Activated CD4-positive, alpha-beta T cell treated with anti-CD3 and anti-CD28 coated beads, Interleukin-2, amount 50 U/mL, for 24 hours (primary cell): ENCODE measurements around the gene FRMPD1.

Experiments
- DNase-seq, 2 donors: peaks; one replicate each; pipeline ENCODE4 v3.0.0-alpha.2; 2020; ENCODE audit warnings: low read depth in 1 of 2, low spot score in 1 of 2

Gene FRMPD1

DNA sequence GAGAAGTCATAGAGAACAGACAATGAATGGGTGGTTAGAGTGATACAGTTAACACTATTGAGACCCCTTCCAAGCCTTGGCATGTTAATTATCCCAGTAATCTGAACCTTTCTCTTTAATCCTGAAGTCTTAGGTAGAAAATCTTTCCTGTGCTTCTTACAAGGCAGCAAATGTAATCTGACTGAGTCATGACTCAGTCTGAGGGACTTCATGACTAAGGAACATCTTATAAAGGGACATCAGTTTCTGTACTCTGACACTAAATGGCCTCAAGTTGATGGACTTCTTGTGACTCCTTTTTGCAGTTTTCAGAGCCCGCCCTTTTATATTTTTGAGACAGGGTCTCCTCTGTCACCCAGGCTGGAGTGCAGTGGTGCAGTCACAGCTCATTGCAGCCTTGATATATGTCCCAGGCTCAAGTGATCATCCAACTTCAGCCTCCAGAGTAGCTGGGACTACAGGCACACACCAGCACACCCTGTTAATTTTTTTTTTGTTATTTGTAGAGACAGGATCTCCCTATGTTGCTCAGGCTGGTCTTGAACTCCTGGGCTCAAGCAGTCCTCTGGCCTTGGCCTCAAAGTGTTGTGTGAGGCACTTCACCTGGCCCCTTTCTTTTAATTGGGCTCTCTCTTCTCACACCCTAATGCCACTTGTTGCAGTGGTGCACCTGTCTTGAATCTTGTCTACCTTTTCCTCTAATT is 124.6 kb downstream of the FRMPD1 start:
- no peak for DNase-seq

DNA sequence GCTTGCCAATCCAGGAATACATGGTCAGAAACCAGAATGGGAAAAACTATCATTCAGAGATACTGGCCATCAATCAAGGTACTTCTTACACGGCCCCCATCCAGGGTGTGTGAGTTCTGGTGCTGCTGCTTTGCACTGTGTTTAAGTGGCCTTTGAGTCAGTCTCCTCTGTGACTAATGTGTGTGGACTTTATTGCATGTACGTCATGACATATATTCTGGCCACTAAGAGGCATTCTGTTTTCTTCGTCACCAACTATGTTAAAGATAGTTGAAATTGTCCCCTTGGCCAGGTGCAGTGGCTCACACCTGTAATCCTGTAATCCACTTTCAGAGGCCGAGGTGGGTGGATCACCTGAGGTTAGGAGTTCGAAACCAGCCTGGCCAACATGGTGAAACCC is 125.6 kb downstream of the FRMPD1 start:
- DNase-seq = no peak

DNA sequence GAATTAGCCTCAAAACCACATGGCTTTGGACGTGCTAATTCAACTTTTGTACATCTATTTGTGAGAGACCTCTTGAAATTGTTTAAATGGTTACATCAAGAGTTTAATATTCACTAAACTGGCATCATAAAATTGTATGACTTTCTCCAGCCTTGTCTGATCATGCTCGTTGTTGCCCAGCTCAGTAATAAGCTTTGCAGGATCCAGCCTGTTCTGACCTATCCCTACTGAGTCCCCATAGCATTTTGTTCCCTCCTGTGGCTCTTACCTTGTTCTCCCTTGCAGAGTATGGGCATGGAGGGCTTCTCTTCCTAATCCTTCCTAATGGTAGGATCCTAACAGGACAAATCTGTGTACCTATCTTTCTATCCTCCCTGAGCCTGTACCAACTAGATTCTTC is 127.8 kb downstream of the FRMPD1 start:
- no peak for DNase-seq

DNA sequence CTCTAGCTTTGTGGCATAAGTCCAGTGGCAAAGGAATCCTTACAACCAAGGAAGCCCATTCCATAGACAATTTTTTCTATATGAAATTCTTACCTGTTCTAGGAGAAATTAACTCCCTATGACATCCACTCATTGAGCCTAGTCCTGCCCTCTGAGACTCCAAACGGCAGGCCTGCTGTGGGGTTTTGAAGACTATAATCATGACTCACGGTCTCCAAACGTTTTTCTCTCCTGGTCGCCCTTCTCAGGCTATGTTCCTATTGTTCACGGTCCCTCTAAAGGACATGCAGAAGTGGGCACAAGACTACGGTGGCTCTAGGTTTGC is 133.5 kb downstream of the FRMPD1 start:
- DNase-seq = no peak

DNA sequence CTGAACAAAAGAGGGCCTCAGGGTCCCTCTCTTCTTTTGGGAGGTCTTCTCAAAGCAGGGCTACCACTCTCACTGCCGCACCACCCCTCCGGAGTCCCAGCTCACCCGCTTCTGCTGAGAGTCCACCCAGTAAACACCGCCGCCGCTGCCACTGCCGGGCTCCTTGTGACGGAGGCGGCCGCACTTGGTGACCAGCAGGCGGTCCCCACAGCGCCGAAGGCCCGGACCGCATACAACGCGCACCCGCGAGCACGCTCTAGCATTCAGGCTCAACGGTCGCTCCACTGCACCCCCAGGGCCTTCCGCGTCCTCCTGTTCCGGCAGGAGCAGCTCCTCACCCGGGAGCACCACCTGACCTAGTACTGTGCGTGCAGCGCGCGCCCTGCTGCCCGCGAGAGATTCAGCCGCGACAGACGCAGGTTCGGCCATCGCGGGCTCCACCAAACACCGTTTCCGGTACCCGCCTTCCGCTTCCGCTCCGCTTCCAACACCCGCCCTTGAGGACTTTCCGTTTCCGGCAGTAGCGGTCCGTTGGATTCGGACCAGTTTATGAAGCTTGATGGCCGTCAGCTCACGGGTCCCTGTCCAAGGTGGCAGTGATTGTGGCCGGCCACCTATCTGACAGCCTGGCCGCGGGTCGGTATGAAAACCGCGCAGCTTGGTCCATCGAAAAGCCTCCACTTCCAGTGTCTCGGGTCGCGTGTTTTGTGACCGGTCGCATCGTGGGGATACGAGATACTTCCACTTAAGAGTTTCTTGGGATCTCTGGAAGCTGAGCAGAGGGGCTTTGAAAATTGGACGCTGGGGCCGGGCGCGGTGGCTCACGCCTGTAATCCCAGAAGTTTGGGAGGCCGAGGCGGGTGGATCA is 134.1 kb downstream of the FRMPD1 start, which contains the start of gene EXOSC3:
Gene EXOSC3 (minus strand): TSS at position 449 of the 868 bp plus-strand sequence. CDS start 20 bp downstream, at position 429.
- peak; percentile 77 to 86 for DNase-seq

DNA sequence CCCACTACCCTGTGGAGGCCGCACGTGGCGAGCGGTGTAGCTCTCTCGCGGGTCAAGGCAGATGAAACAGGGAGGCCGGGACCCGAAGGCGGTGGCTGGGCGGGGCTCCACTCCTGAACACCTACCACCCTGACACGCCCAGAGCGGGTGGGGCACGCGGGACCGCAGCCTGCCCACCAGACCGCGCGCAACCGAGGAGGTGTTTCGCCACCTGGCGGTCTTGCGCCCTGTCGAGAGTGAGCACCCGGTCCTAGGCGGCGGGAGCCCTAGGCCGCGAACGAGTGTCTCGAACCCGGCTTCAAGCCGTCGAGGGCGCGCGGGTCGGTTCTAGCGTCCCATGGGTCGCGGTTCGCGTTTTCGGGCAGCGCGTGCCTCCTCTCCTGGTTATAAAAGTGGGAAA is 136.3 kb downstream of the FRMPD1 start:
- no peak for DNase-seq

DNA sequence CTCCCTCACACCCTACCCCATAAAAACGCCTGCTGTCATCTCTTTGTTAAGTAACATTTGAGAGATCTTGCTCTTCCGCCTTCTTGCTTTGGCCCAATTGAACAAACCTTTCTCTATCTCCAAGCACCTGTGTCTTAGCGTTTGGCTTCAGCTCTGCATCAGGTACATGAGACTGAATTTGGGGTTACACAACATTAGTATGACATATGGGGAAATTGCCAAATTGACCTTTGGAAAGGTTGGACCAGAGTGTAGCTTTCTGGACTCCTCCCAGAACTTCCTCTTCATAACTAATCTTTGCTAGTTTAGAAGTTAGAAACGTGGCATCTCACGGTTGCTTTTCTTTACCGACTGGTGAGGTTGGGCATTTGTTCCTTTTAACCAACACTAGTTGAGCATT is 137.6 kb downstream of the FRMPD1 start:
- no peak for DNase-seq

DNA sequence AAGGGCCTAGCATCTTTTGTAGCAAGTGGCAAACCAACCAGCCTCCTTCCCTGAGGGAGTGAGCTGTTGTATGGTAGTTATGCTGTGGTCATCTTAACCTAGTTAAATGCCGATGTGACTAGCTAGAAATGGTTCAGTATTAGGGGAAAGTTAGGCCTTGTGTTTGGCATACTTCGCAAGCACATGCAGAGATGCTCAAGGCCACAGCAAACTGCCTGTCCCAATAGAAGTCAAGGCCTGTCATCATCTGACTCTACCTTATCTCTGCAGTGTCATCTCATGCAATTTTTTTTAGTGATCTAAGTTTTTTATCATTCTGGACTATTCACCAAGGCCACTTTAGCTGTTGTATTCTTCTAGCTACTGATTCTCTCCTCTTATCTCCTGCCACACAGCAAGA is 139.3 kb downstream of the FRMPD1 start:
- DNase-seq = no peak

DNA sequence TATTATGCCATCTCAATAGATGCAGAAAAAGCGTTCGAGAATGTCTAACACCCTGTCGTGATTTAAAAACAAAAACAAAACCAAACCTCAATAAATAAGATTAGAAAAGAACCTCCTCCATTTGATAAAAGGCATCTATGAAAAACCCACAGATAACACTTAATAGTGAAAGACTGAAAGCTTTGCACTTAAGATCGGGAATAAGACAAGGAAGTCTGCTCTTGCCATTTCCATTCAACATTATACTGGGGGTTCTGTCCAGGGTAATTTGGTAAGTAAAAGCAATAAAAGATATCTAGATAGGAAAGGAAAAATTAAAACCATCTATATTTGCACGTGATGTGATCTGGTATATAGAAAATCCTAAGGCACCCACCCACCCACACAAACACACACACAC is 141.4 kb downstream of the FRMPD1 start:
- no peak for DNase-seq

DNA sequence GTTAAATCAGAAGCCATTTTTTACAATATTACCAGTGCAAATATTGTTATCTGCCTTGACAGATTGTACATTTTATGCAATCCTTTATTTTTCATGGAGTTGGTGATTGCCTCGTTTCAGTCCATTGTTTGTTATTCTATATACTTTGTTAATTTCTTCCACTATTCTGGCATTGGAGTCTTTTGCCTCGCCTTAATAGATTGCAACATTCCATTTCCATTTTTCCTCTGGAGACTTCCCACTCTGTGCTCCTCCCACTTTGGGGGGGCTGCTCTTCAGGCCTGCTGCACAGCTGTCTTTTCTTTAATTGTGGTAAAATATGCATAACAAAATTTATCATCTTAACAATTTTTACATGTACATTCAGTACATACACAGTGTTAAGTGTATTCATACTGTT is 145.5 kb downstream of the FRMPD1 start:
- no peak for DNase-seq
